ENCODE measurements around the gene VRTN. TPM values are rescaled to one million over a fixed set of nuclear protein-coding genes. Genes with fewer than 3 reads are reported as not detected.

Gene VRTN, protein sequence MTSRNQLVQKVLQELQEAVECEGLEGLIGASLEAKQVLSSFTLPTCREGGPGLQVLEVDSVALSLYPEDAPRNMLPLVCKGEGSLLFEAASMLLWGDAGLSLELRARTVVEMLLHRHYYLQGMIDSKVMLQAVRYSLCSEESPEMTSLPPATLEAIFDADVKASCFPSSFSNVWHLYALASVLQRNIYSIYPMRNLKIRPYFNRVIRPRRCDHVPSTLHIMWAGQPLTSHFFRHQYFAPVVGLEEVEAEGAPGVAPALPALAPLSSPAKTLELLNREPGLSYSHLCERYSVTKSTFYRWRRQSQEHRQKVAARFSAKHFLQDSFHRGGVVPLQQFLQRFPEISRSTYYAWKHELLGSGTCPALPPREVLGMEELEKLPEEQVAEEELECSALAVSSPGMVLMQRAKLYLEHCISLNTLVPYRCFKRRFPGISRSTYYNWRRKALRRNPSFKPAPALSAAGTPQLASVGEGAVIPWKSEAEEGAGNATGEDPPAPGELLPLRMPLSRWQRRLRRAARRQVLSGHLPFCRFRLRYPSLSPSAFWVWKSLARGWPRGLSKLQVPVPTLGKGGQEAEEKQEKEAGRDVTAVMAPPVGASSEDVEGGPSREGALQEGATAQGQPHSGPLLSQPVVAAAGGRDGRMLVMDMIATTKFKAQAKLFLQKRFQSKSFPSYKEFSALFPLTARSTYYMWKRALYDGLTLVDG
- not detected in 5 replicates for total RNA-seq (2022; extraction: Qiagen RNA extraction; ENCODE audit: low read depth)

DNA sequence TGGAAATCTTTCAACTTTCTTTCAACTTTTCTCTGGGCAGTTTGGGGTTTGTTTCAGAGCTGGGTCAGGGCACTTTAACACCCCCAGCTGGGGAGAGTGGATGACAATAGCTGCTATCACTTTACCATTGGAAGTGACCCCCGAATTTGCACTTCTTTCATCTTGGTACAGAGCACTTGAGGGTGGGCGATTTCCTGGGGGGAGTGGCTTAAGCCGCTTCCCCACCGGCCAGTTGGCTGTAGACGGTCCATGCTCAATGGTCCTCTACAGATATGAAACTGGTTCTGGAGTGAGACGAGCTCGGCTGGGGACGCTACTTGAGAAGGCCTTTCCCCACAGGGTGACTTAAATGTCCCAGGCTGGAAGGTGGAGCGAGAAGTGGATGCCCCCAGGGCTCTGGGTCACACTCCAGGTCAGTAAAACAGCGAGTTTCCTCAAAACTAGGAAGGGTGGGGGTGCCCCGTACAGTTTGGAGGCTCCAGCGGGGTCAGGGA lies at the start of gene VRTN:
Gene VRTN, plus strand, starts transcription at position 231 of the 494 bp plus-strand sequence. CDS start 8,313 bp downstream, outside the sequence.

DNA sequence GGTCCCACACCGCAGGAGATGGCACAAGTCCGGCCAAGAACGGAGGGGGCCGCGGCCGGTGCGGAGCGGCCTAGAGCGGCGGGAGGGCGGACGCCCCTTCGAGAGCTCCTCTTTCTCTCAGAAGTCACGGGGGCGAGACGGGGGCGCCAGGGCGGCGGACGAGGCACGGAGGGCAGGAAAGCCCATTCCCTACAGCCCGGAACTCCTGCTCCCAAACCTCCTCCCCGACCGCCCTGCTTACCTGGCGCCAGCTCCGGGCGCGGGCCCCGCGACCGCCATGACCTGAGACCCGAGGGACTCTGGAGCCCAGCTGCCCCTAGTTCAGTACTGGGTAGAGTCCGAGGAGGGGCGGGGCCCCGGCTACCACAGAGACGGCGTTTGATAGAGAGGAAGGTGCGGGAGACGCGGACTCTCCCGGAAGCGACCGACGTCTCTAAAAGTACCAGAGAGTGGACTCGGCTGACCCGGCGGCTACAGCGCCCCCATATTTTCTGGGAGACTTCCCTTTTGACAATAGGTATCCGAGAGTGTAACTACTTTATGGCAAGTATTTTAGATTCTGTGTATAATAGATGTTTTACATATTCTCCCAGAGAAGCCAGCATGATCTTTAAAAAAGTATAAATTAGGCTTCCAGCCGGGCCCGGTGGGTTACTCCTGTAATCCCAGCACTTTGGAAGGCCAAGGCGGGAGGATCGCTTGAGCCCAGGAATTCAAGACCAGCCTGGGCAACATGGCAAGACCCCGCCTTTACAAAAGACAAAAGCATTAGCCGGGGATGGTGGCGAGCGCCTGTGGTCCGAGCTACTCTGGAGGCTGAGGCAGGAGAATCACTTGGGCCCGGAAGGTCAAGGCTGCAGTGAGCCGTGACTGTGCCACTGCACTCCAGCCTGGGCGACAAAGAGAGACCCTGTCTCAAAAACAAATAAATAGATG lies 45.4 kb upstream of the VRTN start, which contains the start of gene ABCD4:
Gene ABCD4, minus strand, starts transcription at position 301 of the 936 bp plus-strand sequence. Its CDS starts 22 bp downstream, at position 279.

Other genes starting within 250 kb of the VRTN start
- not detected in 5 replicates for gene VSX2, start 109.0 kb upstream of the VRTN start, total RNA-seq (2022; extraction: Qiagen RNA extraction; ENCODE audit: low read depth)
- 31.0 to 36.9 TPM (median 34.4 TPM) in 5 replicates for gene ABCD4, start 45.5 kb upstream of the VRTN start, total RNA-seq (2022; extraction: Qiagen RNA extraction; ENCODE audit: low read depth)
- gene SYNDIG1L, start 77.7 kb downstream of the VRTN start, total RNA-seq (2022; extraction: Qiagen RNA extraction; ENCODE audit: low read depth): not detected in 5 replicates
- 222 to 318 TPM (median 245 TPM) in 5 replicates for gene NPC2, start 144.8 kb downstream of the VRTN start, total RNA-seq (2022; extraction: Qiagen RNA extraction; ENCODE audit: low read depth)
- gene ISCA2, start 145.3 kb downstream of the VRTN start, total RNA-seq (2022; extraction: Qiagen RNA extraction; ENCODE audit: low read depth): 37.1 to 44.9 TPM (median 43.5 TPM) in 5 replicates